Heart left ventricle (tissue), 16 donors: ENCODE measurements around the gene CKAP5. TPM values are rescaled to one million over a fixed set of nuclear protein-coding genes. Genes with fewer than 3 reads are reported as not detected.

Experiments used
- ATAC-seq, 4 donors: fragments of 200-7000 bp; cut with Tn5 transposase; one replicate each; pipeline ENCODE4 v1.9.1; 2020 to 2022; ENCODE audit warnings: moderate library complexity in 4 of 4, mild to moderate bottlenecking in 3 of 4, moderate number of reproducible peaks in 1 of 4
- DNase-seq, 5 donors: peaks; one replicate each; pipeline ENCODE4 v3.0.0-alpha.2; 2020
- H3K27ac ChIP-seq, 12 donors: fragments of 200-600 bp; sonication (generic) in 4 of 12; one replicate each; pipeline versions ENCODE4 v1.5.0 to v1.8.0; 2016 to 2022; ENCODE audit warnings: mild to moderate bottlenecking in 2 of 12
- H3K27me3 ChIP-seq, 9 donors: fragments of 200-600 bp; sonication (generic) in 2 of 9; one replicate each; pipeline versions ENCODE4 v1.5.1 to v1.8.0; 2016 to 2022; ENCODE audit warnings: mild to moderate bottlenecking in 3 of 9
- H3K36me3 ChIP-seq, 9 donors: fragments of 200-600 bp; sonication (generic) in 2 of 9; one replicate each; pipeline versions ENCODE4 v1.5.0 to v1.8.0; 2018 to 2022; ENCODE audit warnings: mild to moderate bottlenecking in 2 of 9
- H3K4me1 ChIP-seq, 12 donors: fragments of 200-600 bp; sonication (generic) in 4 of 12; one replicate each; pipeline versions ENCODE4 v1.5.0 to v1.8.0; 2016 to 2022; ENCODE audit warnings: mild to moderate bottlenecking in 3 of 12
- H3K4me3 ChIP-seq, 12 donors: fragments of 200-600 bp; sonication (generic) in 4 of 12; one replicate each; pipeline versions ENCODE4 v1.5.0 to v1.8.0; 2017 to 2022; ENCODE audit warnings: mild to moderate bottlenecking in 9 of 12, moderate library complexity in 4 of 12
- H3K9me3 ChIP-seq, 12 donors: fragments of 200-600 bp; sonication (generic) in 4 of 12; one replicate each; pipeline versions ENCODE4 v1.5.0 to v1.8.0; 2016 to 2022; ENCODE audit warnings: mild to moderate bottlenecking in 1 of 12
- CTCF ChIP-seq, 12 donors: fragments of 200-600 bp; sonication (generic) in 4 of 12; IDR thresholded peaks; one replicate each; pipeline versions ENCODE4 v1.5.0 to v1.8.0; 2018 to 2022; ENCODE audit warnings: antibody characterized with exemption in 12 of 12, mild to moderate bottlenecking in 5 of 12
- POLR2A ChIP-seq, 2 donors: fragments of 450-650 bp; IDR thresholded peaks; one replicate each; pipeline ENCODE4 v1.6.1; 2017; ENCODE audit warnings: antibody characterized with exemption in 2 of 2, mild to moderate bottlenecking in 2 of 2, moderate library complexity in 2 of 2
- WGBS, 4 donors: extraction: QIAGEN DNeasy Blood & Tissue Kit in 2 of 4; methylation state at CpG; one replicate each; pipeline versions ENCODE4 v1.1.5 to v1.1.7; 2013 to 2018; 5-methylcytosine and 5-hydroxymethylcytosine counted together
- intact Hi-C, 10 donors: fragments of 100-400 bp; cut with DNase I; formaldehyde crosslinking; loops; one replicate each; pipeline versions ENCODE4 v1.11.1 to v1.14.2; 2022
- polyA plus RNA-seq, 2 donors: library from polyadenylated mRNA; stranded (reverse); fragments of 200-250 nt; gene quantifications; one replicate each; pipeline ENCODE4 v1.2.3, GENCODE V29; 2013
- total RNA-seq, 9 donors: library from RNA; depleted of rRNA in 2 of 9; stranded (reverse); fragments of >200 nt in 2 of 9; fragmentation: NEBNext Ultra II Directional in 3 of 9; extraction: Animal tissue kit (Norgen Biotek cat#: 25700) in 3 of 9; gene quantifications; one replicate each; pipeline versions ENCODE4 v1.1.0 to v1.2.4, GENCODE V29; 2016 to 2023
- donor health status: ischemic (EF 13 %, LVEDD 7.1; RV severe dilation, severe dysfunction).
- donor health status: healthy with polysubstance abuse.
- donor health status: DM: no; HTN: yes; CAD: no.
- donor health status: DM: no; HTN: no; CAD: no.
- donor health status: ischemic (EF 25% LVEDD 6.9; RV normal size, moderate dysfunction).
- donor health status: ischemic (EF 25% LVEDD 5.7; RV mildly dilated, moderate dysfunction).
- donor health status: healthy.
- donor health status: DM: yes; HTN: yes; CAD: no.
- donor health status: ischemic (EF 35%, LVEDD 5.7; RV mildly dilated, moderate dysfunction).
- donor health status: nonischemic (EF 11% LVEDD 7.7; RV severe dilation, severe dysfunction).
- donor health status: DM: yes; HTN: yes; CAD: no.
- donor health status: PGD.
- donor health status: ischemic (EF 29% LVEDD 5.4; RV normal size, mild dysfunction).
- donor health status: nonischemic (EF 23%, LVEDD 6.1; RV moderate dilation, normal function).

Gene CKAP5
- total and polyA plus RNA-seq, 11 donors = 12.3 to 108 (median 67.6) TPM

- TF ChIP-seq CTCF (IDR thresholded peaks at IDR 0.05) = no peak
- TF ChIP-seq POLR2A (IDR thresholded peaks at IDR 0.05) = no peak
- no peaks in the 10 kb centered on the region for H3K9me3 ChIP-seq
- no peaks in the 10 kb centered on the region for H3K27me3 ChIP-seq
- intact Hi-C loops = no loop called here
- 85 to 100% (median 92%) methylated on average over 1 of the region's 1 CpG for WGBS, 4 donors
- ATAC-seq (no peak), DNase-seq (no peak)
- H3K27ac ChIP-seq = no peak overlapping the region
- no peak overlapping the region for H3K4me3 ChIP-seq
- H3K4me1 ChIP-seq = no peaks in the 10 kb centered on the region
- H3K36me3 ChIP-seq = no peaks in the 10 kb centered on the region
Observed at GRCh38 chr11:46733234-46733633, 112.8 kb downstream of the CKAP5 start.

GRCh38 chr11:46731545-46731944, 114.5 kb downstream of the CKAP5 start:
- TF ChIP-seq CTCF (IDR thresholded peaks at IDR 0.05) (no peak), POLR2A (IDR thresholded peaks at IDR 0.05) (no peak)
- no peaks in the 10 kb centered on the region for H3K4me1 ChIP-seq
- H3K4me3 ChIP-seq = no peak overlapping the region
- 89 to 93% (median 91%) methylated on average over 4 of the region's 4 CpGs for WGBS, 4 donors
- H3K27me3 ChIP-seq = no peaks in the 10 kb centered on the region
- intact Hi-C loops = no loop called here
- no peaks in the 10 kb centered on the region for H3K36me3 ChIP-seq
- ATAC-seq (no peak), DNase-seq (no peak)
- H3K9me3 ChIP-seq = no peaks in the 10 kb centered on the region
- no peak overlapping the region for H3K27ac ChIP-seq

- Histone ChIP-seq H3K9me3 (no peaks in the 10 kb centered on the region), H3K27me3 (no peaks in the 10 kb centered on the region), H3K4me1 (no peaks in the 10 kb centered on the region), H3K36me3 (no peaks in the 10 kb centered on the region), H3K4me3 (no peak overlapping the region), H3K27ac (no peak overlapping the region)
- intact Hi-C loops = no loop called here
- ATAC-seq (no peak), DNase-seq (no peak)
- TF ChIP-seq CTCF (IDR thresholded peaks at IDR 0.05) (no peak), POLR2A (IDR thresholded peaks at IDR 0.05) (no peak)
- WGBS, 4 donors = 84 to 87% (median 85%) methylated on average over 20 to 24 of the region's 24 CpGs
Observed at GRCh38 chr11:46729110-46730027, 116.7 kb downstream of the CKAP5 start.

DNA sequence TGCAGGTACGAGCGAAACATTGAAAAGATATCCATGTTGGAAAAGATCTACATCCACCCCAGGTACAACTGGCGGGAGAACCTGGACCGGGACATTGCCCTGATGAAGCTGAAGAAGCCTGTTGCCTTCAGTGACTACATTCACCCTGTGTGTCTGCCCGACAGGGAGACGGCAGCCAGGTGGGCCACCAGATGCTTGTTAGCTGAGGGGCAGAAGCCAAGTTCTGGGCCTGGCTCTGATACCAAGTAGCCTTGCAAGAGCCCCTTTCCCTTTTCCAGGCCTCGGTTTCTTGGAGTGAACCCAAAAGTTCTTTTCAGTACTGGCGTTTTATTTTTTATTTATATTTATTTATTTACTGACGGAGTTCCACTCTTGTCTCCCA, 117.4 kb downstream of the CKAP5 start:
- TF ChIP-seq CTCF (IDR thresholded peaks at IDR 0.05) (no peak), POLR2A (IDR thresholded peaks at IDR 0.05) (no peak)
- ATAC-seq = no peak
- no peak for DNase-seq
- Histone ChIP-seq H3K4me1 (no peaks in the 10 kb centered on the region), H3K27me3 (no peaks in the 10 kb centered on the region), H3K9me3 (no peaks in the 10 kb centered on the region), H3K4me3 (no peak overlapping the region), H3K36me3 (no peaks in the 10 kb centered on the region), H3K27ac (no peak overlapping the region)
- intact Hi-C loops = no loop called here
- WGBS, 4 donors = 86 to 88% (median 88%) methylated on average over 9 of the region's 9 CpGs
